HG03558 (cell line): ENCODE measurements around the gene GP9.

ENCODE experiments used
- ATAC-seq: cut with Tn5 transposase; IDR thresholded peaks from one replicate; pipeline ENCODE4 v1.9.1; 2021; ENCODE audit warnings: moderate number of reproducible peaks; ENCODE audit not compliant: unreplicated experiment; ENCODE audit errors: extremely low read depth

GP9 gene

DNA sequence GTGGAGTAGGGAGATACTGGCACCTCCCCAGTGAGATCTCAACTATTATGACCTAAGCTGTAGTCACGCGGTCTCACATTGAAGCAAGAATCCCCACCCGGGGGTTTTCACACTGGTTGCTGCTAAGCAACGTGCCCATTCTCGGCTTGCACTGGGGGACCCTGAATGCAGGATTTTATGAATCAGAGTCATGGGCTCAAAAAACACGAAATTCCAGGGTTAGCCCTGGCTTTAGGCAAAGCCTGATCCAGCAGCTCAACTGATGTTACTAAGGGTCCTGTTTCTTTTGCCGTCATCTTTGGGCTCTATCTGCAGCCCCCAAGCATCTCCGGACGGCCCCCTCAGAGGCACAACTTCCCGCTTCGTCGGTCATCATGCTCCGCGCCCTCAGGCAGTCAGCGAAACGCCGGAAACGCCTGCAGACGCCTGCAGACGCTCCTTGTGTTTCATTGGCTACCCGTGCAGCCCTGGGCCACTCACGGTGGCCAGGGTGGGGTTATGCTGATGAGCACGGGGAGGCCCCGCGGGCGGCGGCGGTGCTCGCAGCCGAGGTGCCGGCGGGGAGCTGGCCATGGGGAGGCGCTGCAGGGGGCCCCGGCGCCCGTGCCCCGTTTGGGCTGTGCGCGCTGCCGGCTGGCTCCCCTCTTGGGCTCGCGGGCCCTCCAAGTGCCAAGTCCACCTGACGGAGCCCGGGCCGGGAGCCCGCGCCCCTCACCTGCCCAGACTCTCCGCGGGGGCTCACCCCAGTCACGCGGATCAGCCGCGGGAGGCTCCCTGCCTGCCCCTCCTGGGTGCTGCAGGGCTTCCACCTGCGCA is 33.6 kb upstream of the GP9 start:
- peak; percentile 90 for ATAC-seq

- ATAC-seq: no peak
Observed at GRCh38 chr3:129027544-129027880, 33.1 kb upstream of the GP9 start.

GRCh38 chr3:129028866-129029265 is 31.7 kb upstream of the GP9 start:
- ATAC-seq: no peak

DNA sequence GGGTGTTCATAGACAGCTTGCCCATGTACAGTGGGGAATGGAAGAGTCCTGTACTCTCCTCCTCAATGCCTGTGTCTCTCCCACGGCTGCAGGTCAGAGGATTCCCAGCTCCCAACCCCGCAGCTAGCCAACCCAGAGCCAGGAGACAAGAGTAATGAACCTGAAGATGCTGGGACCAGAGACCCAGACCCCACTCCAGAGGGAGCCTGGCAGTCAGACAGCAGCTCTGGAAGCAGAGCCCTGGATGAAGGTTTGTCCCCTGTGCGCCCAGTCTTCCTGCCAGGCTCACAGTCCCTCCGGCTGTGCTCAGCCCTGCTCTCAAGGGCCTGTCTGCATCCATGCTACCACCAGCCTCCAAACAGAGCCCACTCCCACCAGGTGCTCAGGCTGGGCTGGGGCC is 30.0 kb upstream of the GP9 start:
- no peak for ATAC-seq

DNA sequence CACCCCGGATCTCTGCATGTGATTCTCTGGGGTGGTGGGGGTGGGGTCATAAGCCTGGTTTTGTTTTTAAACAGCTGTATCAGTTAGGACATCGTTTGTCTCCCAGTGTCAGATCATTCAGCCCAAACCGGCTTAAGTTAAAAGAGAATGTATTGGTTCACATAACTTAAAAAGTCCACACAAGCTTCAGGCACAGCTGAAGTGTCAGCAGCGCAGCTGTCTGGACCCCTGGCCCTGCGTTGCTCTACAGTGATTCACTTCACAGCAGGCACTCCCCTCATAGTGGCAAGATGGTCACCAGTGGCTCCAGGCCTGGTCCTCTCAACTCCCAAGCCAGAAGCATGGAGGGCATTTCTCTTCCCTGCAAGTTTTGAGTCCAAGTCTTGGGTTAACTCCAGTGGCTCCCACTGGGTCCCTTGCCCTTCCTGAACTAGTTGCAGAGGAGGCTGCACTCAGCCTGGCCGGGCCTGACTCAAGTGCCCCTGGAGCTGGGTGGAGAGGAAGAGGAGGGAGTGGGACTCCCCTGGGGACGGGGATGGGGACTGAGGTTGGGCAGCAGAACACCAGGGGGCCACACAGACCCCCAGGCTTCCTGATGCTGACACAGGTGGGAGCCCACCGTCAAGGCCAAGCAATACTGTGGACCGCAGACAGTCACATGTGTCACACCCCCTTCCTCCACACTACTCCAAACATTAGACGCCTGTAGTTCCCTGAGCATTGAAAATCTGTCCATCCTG is 28.9 kb upstream of the GP9 start:
- ATAC-seq: no peak

DNA sequence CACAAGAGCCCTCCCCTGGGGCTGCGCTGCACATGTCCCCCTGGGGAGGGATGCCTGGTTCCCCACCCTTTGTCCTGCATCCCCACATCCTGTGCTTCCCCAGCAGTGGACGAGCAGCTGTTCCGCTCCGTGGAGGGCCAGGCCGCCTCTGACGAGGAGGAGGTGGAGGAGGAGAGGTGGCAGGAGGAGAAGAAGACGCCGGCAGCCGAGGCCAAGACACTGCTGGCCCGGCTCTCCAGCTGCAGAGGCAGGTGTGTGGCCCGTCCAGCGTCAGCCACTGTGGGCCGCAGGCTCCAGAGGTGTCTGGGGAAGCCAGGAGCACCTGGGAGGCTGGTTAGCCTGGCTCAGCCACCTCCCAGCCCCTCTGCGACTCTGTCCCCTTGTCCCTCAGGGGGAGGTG is 27.9 kb upstream of the GP9 start:
- no peak for ATAC-seq

GRCh38 chr3:129033151-129033550 is 27.4 kb upstream of the GP9 start:
- ATAC-seq: no peak

GRCh38 chr3:129033633-129034321 is 26.8 kb upstream of the GP9 start:
- no peak for ATAC-seq

- no peak for ATAC-seq
Observed at GRCh38 chr3:129034642-129035041, 25.9 kb upstream of the GP9 start.

GRCh38 chr3:129035360-129036221 is 25.0 kb upstream of the GP9 start:
- no peak for ATAC-seq

DNA sequence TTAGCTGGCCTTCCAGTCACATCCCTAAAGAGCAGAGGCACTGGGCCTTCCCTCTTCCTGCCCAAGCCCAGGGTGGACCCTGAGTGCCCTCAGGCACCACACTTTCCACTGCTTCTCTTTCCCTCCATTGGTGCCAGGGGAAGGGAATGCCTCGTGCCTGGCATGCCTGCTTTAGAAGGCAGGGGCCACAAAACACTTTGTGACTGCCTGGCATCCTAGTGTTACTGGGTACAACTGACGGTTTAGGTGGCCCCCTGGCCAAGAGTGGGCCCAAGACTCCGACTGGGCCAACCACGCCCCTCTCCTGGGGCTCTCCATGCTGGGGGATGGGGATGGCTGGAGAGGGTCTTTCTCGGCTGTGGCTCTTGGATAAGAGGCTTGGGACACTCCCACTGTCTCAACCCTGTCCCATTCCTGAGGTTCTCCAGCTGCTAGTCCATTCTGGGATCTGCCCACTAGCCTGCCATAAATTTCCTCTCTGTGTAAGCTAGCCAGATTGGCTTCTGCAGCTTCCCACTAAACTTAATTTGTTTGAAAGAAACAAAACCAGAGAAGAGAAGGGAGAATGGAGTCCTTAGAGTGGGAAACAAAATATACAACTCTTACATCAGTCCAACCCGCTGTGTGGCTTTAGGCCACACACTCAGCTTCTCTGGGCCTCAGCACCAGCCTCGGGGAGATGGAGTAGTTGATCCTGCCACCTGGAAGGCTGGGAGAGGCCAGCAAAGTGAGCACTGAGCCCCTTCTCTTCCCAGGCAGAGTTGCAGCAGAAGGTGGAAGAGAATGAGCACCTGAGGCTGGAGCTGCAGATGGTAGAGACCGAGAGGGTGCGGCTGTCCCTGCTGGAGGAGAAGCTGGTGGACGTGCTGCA is 24.1 kb upstream of the GP9 start:
- no peak for ATAC-seq

DNA sequence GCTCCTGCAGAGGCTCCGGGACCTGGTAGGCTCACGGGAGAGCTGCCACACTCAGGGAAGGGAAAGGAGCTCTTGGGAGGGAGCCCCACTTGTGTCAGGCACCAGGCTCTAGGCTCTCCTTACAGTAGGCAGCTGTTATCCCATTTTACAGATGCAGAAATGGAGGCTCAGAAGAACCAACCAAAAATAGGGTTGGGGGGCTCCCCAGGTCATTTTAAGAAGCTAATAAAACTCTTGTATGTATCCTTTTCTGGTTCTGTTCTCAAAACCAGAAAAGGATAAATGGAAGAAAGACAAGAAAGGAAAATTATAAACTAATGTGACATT is 23.5 kb upstream of the GP9 start:
- ATAC-seq: no peak

DNA sequence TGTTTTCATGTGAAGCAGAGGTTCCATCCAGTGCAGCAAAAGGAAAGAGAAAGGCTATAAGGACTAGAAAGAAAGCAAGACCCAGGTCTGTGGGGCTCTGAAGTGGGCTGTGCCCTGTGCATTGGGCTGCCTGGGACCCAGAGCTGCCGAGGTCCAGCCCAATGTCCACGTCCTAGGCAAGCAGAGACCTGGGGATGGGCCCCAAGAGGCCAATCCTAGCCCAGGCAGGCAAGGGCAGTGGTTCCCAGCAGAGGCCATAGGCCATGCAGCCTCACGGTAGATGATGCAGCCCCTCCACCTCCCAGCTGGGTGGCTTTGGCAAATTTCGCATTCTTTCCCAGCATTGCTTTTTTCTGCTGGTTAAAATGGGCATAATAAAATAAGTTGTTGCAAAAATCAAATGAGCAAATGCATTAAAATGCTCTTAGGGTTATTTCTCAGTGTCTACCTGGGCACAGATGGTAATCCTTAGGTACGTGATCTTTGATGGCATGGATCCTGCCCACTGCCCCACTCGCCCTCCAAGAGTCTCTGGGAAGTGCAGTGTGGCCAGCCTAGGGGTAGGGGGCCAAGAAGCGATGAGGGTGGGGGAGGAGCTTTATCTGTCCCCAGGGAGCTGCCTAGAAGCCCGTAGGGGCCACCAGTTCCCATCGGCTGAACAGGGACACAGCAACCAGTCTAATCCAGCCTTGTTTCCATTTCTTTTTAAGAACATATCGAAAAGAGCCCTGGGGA is 22.3 kb upstream of the GP9 start:
- no peak for ATAC-seq

DNA sequence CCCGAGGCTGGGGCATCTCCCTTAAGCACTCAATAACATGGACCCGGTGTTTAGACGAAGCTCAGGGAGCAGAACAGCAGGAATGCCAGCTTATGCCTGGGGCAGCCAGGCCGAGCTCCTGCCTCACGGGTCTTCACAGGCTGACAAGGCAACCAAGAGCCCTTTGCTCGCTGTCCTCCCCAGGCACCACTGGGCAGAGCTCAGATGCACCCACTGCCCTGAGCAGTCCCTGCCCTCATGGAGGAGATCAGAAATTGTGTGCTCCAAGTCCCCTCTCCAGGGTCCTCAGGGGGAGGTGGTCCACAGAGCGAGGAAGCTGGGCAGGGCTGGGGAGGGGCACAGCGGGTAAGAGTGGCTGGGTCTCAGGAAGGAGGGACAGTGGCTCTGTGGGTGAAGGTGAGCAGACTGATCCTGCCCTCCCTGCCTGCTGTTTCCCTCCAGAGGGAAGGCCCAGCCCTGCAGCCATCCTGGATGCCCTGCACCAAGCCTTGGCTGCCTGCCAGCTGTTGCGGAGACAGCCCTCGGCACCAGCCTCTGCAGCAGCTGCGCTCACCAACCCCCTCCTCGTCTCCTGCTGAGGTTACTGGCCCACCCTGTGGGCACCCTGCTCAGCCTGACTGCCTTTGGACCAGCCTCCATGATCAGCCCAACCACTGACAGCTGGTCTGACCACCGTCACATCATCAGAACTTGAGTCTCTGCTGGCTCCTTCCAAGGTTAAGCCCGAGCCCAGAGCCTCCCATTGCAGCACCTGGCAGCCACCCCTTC is 21.1 kb upstream of the GP9 start:
- ATAC-seq: no peak

- ATAC-seq: no peak
Observed at GRCh38 chr3:129040039-129040336, 20.6 kb upstream of the GP9 start.

GRCh38 chr3:129040579-129041300 is 19.8 kb upstream of the GP9 start:
- no peak for ATAC-seq

GRCh38 chr3:129045675-129046036 is 14.9 kb upstream of the GP9 start:
- no peak for ATAC-seq
